T-helper 17 cell (primary cell): ENCODE data around the gene CPE. TPM values are rescaled to one million over a fixed set of nuclear protein-coding genes. Genes with fewer than 3 reads are reported as not detected.
"Not testable (repeated sequence)": the region's sequence is repeated elsewhere in the genome, so short reads cannot be mapped to it uniquely, and the experiment has no call there.

Experiments used
- ATAC-seq: fragments of 150-1000 bp; cut with Tn5 transposase; 2 replicates; pipeline ENCODE4 v1.10.0; 2021; ENCODE audit warnings: mild to moderate bottlenecking, moderate library complexity
- DNase-seq, 3 donors: peaks; one replicate each; pipeline versions ENCODE4 v3.0.0 to v3.0.0-alpha.2; 2020 to 2021
- H3K9me3 ChIP-seq: one replicate; pipeline ENCODE4 v1.7.0; 2013; ENCODE audit warnings: low read length, mild to moderate bottlenecking; ENCODE audit not compliant: control insufficient read depth, poor library complexity, severe bottlenecking
- H3K27ac Mint-ChIP-seq: one replicate; pipeline ENCODE4 v1.8.0; 2022; ENCODE audit warnings: mild to moderate bottlenecking, moderate library complexity, mixed read lengths
- H3K27me3 Mint-ChIP-seq: one replicate; pipeline ENCODE4 v1.8.0; 2022; ENCODE audit warnings: mixed read lengths
- H3K36me3 Mint-ChIP-seq: one replicate; pipeline ENCODE4 v1.8.0; 2022; ENCODE audit warnings: low read depth, mixed read lengths
- H3K4me1 Mint-ChIP-seq: one replicate; pipeline ENCODE4 v1.8.0; 2022; ENCODE audit warnings: mild to moderate bottlenecking, mixed read lengths
- H3K4me3 Mint-ChIP-seq: one replicate; pipeline ENCODE4 v1.8.0; 2022; ENCODE audit warnings: mild to moderate bottlenecking, moderate library complexity, mixed read lengths
- total RNA-seq, 4 donors: library from RNA in 2 of 4; stranded (reverse) in 2 of 4; gene quantifications; one replicate each; pipeline ENCODE4 v1.2.3 and lab custom pipeline; 2022 to 2026

The CPE gene
- total RNA-seq, 2 donors from 2014 or later, result not detected

- peak; percentile 73 for ATAC-seq
- DNase-seq, result no peak
- H3K36me3 Mint-ChIP-seq, result no peaks in the 10 kb centered on the region
- H3K27ac Mint-ChIP-seq, result no peak overlapping the region
- H3K4me1 Mint-ChIP-seq, result peaks cover 2% of the 10 kb centered on the region
- peaks cover 20% of the 10 kb centered on the region for H3K27me3 Mint-ChIP-seq
- H3K4me3 Mint-ChIP-seq, result no peak overlapping the region
- no peaks in the 10 kb centered on the region for H3K9me3 ChIP-seq
Measured at GRCh38 chr4:165464813-165465381, 86.1 kb downstream of the CPE start.

DNA sequence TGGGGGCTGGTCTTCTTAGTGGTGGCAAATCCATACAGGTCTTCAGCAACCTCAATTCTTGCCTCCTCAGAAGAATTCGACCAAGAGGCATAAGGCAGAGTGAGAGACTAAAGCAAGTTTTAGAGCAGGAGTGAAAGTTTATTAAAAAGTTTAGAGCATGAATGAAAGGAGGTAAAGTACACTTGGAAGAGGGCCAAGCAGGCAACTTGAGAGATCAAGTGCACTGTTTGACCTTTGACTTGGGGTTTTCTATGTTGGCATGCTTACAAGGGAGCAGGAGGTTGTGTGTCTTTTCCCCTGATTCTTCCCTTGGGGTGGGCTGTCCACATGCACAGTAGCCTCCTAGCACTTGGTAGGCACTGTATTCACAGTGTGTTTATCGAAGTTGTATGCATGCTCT is 91.2 kb downstream of the CPE start:
- Mint-ChIP-seq H3K4me1 (no peaks in the 10 kb centered on the region), H3K36me3 (no peaks in the 10 kb centered on the region), H3K27ac (no peak overlapping the region), H3K27me3 (peaks cover 2% of the 10 kb centered on the region), H3K4me3 (no peak overlapping the region)
- no peak for ATAC-seq
- DNase-seq, result no peak
- H3K9me3 ChIP-seq, result peaks cover 4% of the 10 kb centered on the region

DNA sequence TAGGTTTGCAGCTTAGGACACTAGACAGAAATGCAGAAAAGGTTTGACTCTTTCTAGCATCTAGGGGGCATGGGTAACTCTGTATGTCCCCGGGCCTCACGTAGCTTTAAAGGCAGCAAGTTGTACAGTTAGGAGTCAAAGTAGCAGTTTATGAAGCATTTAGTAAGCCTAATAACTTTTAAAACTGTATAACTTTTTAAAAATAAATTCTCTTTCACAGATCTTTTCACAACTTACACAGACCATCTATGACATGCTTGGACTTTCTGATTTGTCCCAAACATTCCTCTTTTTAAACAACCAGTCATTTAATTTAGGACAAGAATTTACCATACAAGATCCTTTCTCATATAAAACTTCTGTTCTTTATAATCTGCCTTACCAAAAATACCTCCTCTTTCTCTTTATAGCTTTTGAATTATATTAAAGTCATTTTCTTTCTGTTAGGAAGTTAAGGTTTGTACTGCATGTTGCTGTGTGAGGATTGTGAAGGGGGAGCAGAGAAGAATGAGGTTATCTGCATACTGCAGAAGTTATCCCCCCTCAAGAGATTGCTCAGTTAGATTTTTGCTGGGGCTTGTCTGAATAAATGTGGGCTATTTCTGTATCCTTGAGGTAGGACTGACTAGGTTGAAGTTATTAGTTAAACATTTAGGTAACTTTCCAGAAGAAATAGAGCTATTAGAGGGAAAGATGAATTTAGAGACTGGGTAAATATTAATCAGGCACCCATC is 94.3 kb downstream of the CPE start:
- ATAC-seq (no peak), DNase-seq (no peak)
- H3K9me3 ChIP-seq, result peaks cover 4% of the 10 kb centered on the region
- H3K27me3 Mint-ChIP-seq, result peaks cover 17% of the 10 kb centered on the region
- H3K4me3 Mint-ChIP-seq, result no peak overlapping the region
- no peak overlapping the region for H3K27ac Mint-ChIP-seq
- no peaks in the 10 kb centered on the region for H3K36me3 Mint-ChIP-seq
- H3K4me1 Mint-ChIP-seq, result no peaks in the 10 kb centered on the region

DNA sequence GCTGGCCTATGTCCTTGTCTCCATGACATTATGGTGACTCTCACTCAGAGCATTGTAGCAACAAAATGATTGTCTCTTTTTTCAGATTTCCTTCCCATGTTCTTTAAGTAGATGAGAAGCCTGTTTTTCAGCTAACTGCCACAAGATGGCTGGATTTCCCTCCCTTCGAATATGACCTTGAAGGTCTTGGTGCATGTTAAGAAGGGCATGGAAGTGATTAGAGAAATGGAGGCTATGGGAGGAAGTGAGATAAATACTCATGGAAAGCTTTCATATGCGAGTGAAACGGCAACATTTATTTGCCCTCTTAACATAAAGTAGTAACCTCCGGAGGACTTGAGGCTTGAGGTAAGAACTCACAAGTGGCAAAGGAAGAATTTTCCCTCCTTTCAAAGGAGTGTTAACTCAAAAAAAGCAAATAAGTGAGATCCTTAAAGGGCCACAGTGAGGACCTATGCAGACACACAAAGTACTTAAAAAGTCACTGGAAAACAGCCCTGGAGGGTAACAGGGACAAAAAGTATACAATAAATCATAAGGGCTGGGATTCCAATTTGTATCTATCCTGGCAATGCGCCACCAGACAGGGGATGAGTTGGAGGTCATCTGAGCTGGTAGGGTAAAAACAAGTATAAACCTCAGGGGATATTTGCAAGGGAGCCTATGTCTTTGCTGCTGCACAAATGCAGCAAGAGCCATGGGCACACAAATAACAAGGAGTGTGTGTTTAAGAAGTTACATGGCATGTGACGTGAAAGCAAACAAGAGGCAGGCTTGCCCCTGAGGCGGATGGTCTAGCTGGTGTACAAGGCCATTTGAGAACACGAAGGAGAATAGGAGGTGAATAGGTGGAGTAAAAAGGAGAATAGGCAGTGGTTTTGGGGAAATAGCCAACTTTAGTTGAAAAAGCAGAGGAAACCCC is 96.2 kb downstream of the CPE start:
- H3K36me3 Mint-ChIP-seq, result no peaks in the 10 kb centered on the region
- peaks cover 27% of the 10 kb centered on the region for H3K27me3 Mint-ChIP-seq
- no peaks in the 10 kb centered on the region for H3K4me1 Mint-ChIP-seq
- peaks cover 4% of the 10 kb centered on the region for H3K9me3 ChIP-seq
- no peak overlapping the region for H3K27ac Mint-ChIP-seq
- ATAC-seq, result no peak
- no peak for DNase-seq
- H3K4me3 Mint-ChIP-seq, result no peak overlapping the region

DNA sequence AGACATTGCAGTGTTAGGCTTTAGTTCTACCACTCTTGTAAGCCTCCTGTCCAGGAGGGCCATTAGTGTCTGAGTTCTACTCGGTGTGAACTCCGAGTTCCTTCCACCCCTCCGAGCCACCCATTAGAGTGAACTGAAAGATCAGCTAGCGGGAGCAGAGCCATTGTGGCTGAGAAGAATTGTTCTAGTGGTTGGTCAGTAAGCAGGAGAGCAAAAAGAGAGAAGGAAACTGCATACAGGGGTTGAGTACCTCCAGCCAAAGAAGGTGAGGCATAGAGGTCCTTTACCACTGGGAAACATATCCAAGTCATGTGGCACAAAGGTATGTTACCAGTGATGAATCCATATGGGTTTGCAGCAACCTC is 96.9 kb downstream of the CPE start:
- ATAC-seq, result no peak
- H3K9me3 ChIP-seq, result peaks cover 4% of the 10 kb centered on the region
- Mint-ChIP-seq H3K4me3 (no peak overlapping the region), H3K4me1 (no peaks in the 10 kb centered on the region), H3K27ac (no peak overlapping the region), H3K36me3 (no peaks in the 10 kb centered on the region), H3K27me3 (peaks cover 27% of the 10 kb centered on the region)
- no peak for DNase-seq

DNA sequence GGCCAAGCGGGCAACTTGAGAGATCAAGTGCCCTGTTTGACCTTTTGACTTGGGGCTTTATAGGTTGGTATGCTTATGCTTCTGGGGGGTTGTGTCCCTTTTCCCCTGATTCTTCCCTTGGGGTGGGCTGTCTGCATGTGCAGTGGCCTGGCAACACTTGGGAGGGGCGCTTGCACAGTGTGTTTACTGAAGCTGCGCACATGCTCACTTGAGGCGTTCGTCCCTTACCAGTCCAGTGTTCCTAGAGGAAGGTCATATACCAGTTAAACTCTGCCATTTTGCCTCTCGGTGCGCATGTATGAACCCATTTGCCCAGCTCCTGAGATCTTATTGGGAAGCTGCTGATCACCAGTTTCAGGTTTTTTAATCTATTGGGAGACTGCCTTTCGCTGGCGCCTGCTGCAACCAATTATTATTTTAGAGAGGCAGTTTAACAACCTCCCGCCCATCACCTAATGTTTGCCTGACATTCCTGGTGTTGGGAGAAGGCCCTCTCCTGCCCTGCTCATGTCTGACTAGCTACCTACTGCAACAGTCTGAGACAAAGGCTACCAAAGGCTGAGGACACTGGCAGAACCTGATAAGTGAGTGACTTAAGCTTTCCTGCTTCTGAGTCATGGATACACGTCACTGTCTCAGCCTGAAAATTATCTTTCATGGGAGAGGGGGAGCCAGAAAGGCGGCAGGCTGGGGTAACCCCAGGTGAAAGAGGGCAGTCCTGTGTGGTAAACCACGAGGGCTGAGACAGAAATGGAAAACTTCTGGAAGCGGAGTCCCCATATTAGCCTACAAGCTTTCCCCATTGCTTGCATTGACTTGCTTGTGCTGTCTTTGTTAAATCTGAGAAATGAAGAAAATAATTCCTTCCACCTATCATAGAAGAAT is 97.6 kb downstream of the CPE start:
- Mint-ChIP-seq H3K27ac (no peak overlapping the region), H3K36me3 (no peaks in the 10 kb centered on the region), H3K4me3 (no peak overlapping the region), H3K4me1 (no peaks in the 10 kb centered on the region), H3K27me3 (peaks cover 27% of the 10 kb centered on the region)
- H3K9me3 ChIP-seq, result peaks cover 4% of the 10 kb centered on the region
- DNase-seq, result no peak
- ATAC-seq, result no peak

DNA sequence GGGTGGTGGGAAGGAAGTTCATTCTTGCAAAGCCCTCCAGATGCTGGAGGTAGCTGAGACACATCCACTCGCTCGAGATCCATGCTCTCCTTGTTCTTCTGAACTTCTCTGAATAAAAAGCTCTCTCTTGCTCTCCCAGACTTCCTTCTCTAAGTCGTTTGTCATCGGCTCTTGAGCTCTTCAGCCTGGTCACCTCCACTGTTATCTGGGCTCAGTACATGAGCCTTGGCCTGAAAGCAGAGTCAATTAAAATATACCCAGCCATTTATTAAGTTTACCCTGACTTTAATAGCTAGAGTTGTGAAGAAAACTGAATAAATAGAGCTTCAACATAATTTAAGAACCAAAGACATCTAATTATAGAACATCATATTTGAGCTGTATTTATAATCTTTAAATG is 99.0 kb downstream of the CPE start:
- peaks cover 34% of the 10 kb centered on the region for H3K27me3 Mint-ChIP-seq
- DNase-seq (no peak), ATAC-seq (no peak)
- no peak overlapping the region for H3K27ac Mint-ChIP-seq
- H3K4me3 Mint-ChIP-seq, result no peak overlapping the region
- H3K4me1 Mint-ChIP-seq, result no peaks in the 10 kb centered on the region
- H3K9me3 ChIP-seq, result peaks cover 2% of the 10 kb centered on the region
- H3K36me3 Mint-ChIP-seq, result no peaks in the 10 kb centered on the region

- no peaks in the 10 kb centered on the region for H3K9me3 ChIP-seq
- Mint-ChIP-seq H3K4me3 (no peak overlapping the region), H3K36me3 (no peaks in the 10 kb centered on the region), H3K4me1 (no peaks in the 10 kb centered on the region), H3K27ac (no peak overlapping the region), H3K27me3 (peaks cover 34% of the 10 kb centered on the region)
- ATAC-seq, result no peak
- DNase-seq, result no peak
Measured at GRCh38 chr4:165478260-165478659, 99.5 kb downstream of the CPE start.

- no peak overlapping the region for H3K27ac Mint-ChIP-seq
- peaks cover 37% of the 10 kb centered on the region for H3K27me3 Mint-ChIP-seq
- DNase-seq, result no peak
- no peak for ATAC-seq
- no peaks in the 10 kb centered on the region for H3K9me3 ChIP-seq
- H3K4me3 Mint-ChIP-seq, result no peak overlapping the region
- H3K4me1 Mint-ChIP-seq, result no peaks in the 10 kb centered on the region
- no peaks in the 10 kb centered on the region for H3K36me3 Mint-ChIP-seq
Measured at GRCh38 chr4:165481053-165481835, 102.4 kb downstream of the CPE start.

DNA sequence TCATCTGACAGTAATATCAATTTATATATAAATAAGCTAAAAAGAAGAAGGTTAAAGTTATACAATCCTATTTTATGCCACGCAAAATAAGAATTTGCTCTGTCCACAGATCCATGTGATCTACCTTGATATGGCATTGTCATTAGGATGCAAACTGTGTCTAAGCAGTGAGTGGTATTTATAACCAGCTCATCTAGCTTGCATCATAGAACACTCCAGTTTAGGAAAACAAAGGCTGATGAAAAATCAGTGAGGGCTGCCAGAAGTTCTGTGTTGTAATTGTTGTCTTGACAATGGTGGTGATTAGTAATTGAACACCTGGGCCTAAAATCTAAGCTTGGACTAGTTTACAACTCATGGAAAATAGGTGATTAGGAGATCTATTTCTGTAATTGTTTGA is 111.0 kb downstream of the CPE start:
- ATAC-seq, result no peak
- peaks cover 47% of the 10 kb centered on the region for H3K27me3 Mint-ChIP-seq
- H3K9me3 ChIP-seq, result no peaks in the 10 kb centered on the region
- peaks cover 2% of the 10 kb centered on the region for H3K36me3 Mint-ChIP-seq
- DNase-seq, result no peak
- peaks cover 3% of the 10 kb centered on the region for H3K4me1 Mint-ChIP-seq
- H3K4me3 Mint-ChIP-seq, result no peak overlapping the region
- no peak overlapping the region for H3K27ac Mint-ChIP-seq

- H3K9me3 ChIP-seq, H3K4me1 Mint-ChIP-seq, DNase-seq, H3K4me3 Mint-ChIP-seq, ATAC-seq, H3K36me3 Mint-ChIP-seq, H3K27ac Mint-ChIP-seq: not testable (repeated sequence)
- H3K27me3 Mint-ChIP-seq, result peaks cover 29% of the 10 kb centered on the region
Measured at GRCh38 chr4:165492583-165492982, 113.8 kb downstream of the CPE start.

DNA sequence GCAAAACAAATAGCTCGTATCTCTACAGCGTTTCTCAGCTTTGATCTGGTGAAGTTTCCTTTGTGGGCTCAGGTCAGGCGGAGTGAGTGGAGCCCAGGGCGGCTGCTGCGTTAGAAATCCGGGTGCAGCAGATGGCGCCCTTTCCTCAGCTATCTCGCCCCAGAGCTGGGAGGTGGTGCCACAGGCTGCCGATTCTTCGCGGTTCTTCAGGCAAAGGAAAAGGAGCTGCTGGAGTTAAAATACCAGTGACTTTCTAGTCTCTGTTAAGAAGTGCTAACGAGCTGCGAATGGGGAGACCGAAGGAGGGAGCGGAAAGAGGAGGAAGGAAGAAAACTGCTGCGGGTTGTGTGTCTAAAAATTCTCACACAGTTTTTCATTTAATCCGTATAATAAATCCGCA is 114.6 kb downstream of the CPE start:
- peaks cover 2% of the 10 kb centered on the region for H3K36me3 Mint-ChIP-seq
- no peaks in the 10 kb centered on the region for H3K9me3 ChIP-seq
- DNase-seq (peak; percentile 16 to 44 (median 29)), ATAC-seq (peak; percentile 94)
- H3K4me3 Mint-ChIP-seq, result peak overlapping the region; percentile 70
- H3K27me3 Mint-ChIP-seq, result peaks cover 30% of the 10 kb centered on the region
- peaks cover 4% of the 10 kb centered on the region for H3K4me1 Mint-ChIP-seq
- no peak overlapping the region for H3K27ac Mint-ChIP-seq
